Measurements from ENCODE around the gene BUB1B. TPM values are rescaled to one million over a fixed set of nuclear protein-coding genes. Genes with fewer than 3 reads are reported as not detected.

Gene BUB1B
- total and polyA plus RNA-seq, 4 donors, result 1.1 to 8.0 (median 2.1) TPM

- Histone ChIP-seq H3K4me1 (ENCODE audit: control insufficient read depth in 5 of 5, insufficient read depth in 5 of 5, low read length in 5 of 5) (no peaks in the 10 kb centered on the region), H3K9ac (ENCODE audit: insufficient read depth in 1 of 2, low read length in 2 of 2) (no peak overlapping the region), H3K36me3 (ENCODE audit: control insufficient read depth in 4 of 4, insufficient read depth in 4 of 4, low read length in 4 of 4) (peaks cover 0 to 3% (median 1%) of the 10 kb centered on the region in 4 donors), H3K27me3 (ENCODE audit: control insufficient read depth in 3 of 3, insufficient read depth in 3 of 3, low read length in 2 of 3) (no peaks in the 10 kb centered on the region), H3K9me3 (ENCODE audit: control insufficient read depth in 4 of 4, insufficient read depth in 3 of 4, low read length in 3 of 4) (no peaks in the 10 kb centered on the region), H3K4me3 (no peak overlapping the region), H3K27ac (ENCODE audit: low read depth in 1 of 2, low read length in 1 of 2) (no peak overlapping the region)
- ATAC-seq (ENCODE audit: insufficient read depth, low FRiP score) (no peak), DNase-seq (no peak)
- WGBS, 2 donors, result 81 to 87% methylated on average over 6 of the region's 6 CpGs
- TF ChIP-seq, protein P1, sequence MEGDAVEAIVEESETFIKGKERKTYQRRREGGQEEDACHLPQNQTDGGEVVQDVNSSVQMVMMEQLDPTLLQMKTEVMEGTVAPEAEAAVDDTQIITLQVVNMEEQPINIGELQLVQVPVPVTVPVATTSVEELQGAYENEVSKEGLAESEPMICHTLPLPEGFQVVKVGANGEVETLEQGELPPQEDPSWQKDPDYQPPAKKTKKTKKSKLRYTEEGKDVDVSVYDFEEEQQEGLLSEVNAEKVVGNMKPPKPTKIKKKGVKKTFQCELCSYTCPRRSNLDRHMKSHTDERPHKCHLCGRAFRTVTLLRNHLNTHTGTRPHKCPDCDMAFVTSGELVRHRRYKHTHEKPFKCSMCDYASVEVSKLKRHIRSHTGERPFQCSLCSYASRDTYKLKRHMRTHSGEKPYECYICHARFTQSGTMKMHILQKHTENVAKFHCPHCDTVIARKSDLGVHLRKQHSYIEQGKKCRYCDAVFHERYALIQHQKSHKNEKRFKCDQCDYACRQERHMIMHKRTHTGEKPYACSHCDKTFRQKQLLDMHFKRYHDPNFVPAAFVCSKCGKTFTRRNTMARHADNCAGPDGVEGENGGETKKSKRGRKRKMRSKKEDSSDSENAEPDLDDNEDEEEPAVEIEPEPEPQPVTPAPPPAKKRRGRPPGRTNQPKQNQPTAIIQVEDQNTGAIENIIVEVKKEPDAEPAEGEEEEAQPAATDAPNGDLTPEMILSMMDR (IDR thresholded peaks at IDR 0.05; ENCODE audit: control extremely low read depth, extremely low read depth), result no peak
These were observed 61.3 kb downstream of the BUB1B start for GRCh38 chr15:40222131-40222530.

DNA sequence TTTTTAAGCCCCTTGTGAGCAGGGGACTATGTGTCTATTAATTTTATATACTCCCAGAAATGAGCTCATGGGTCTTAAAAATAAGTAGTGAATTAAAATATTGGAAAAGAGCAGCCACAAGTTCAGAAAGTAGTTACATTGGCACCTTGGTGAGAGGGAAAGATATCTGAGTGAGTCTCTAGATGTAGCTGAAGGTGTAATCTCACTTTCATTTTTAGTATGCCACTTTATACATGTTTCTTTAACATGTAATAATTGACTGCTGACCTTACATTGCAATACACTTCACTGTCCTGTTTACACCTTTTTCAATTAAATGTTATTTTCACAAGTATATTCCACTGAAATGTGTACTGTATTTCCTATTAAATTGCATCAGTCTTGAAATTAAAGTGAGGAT lies 65.9 kb downstream of the BUB1B start:
- Histone ChIP-seq H3K4me3 (no peak overlapping the region), H3K27ac (ENCODE audit: low read depth in 1 of 2, low read length in 1 of 2) (no peak overlapping the region), H3K9me3 (ENCODE audit: control insufficient read depth in 4 of 4, insufficient read depth in 3 of 4, low read length in 3 of 4) (no peaks in the 10 kb centered on the region), H3K36me3 (ENCODE audit: control insufficient read depth in 4 of 4, insufficient read depth in 4 of 4, low read length in 4 of 4) (peaks cover 0 to 3% (median 0%) of the 10 kb centered on the region in 4 donors), H3K27me3 (ENCODE audit: control insufficient read depth in 3 of 3, insufficient read depth in 3 of 3, low read length in 2 of 3) (no peaks in the 10 kb centered on the region), H3K9ac (ENCODE audit: insufficient read depth in 1 of 2, low read length in 2 of 2) (no peak overlapping the region), H3K4me1 (ENCODE audit: control insufficient read depth in 5 of 5, insufficient read depth in 5 of 5, low read length in 5 of 5) (no peaks in the 10 kb centered on the region)
- no peak for ATAC-seq (ENCODE audit: insufficient read depth, low FRiP score)
- DNase-seq, result no peak
- TF ChIP-seq, protein P1 (IDR thresholded peaks at IDR 0.05; ENCODE audit: control extremely low read depth, extremely low read depth), result no peak

GRCh38 chr15:40229316-40229715 lies 68.4 kb downstream of the BUB1B start:
- Histone ChIP-seq H3K4me1 (ENCODE audit: control insufficient read depth in 5 of 5, insufficient read depth in 5 of 5, low read length in 5 of 5) (peaks cover 0 to 2% (median 0%) of the 10 kb centered on the region in 5 donors), H3K9me3 (ENCODE audit: control insufficient read depth in 4 of 4, insufficient read depth in 3 of 4, low read length in 3 of 4) (no peaks in the 10 kb centered on the region), H3K4me3 (no peak overlapping the region), H3K9ac (ENCODE audit: insufficient read depth in 1 of 2, low read length in 2 of 2) (no peak overlapping the region), H3K27ac (ENCODE audit: low read depth in 1 of 2, low read length in 1 of 2) (no peak overlapping the region), H3K36me3 (ENCODE audit: control insufficient read depth in 4 of 4, insufficient read depth in 4 of 4, low read length in 4 of 4) (peaks cover 0 to 3% (median 0%) of the 10 kb centered on the region in 4 donors), H3K27me3 (ENCODE audit: control insufficient read depth in 3 of 3, insufficient read depth in 3 of 3, low read length in 2 of 3) (no peaks in the 10 kb centered on the region)
- no peak for DNase-seq
- TF ChIP-seq, protein P1 (IDR thresholded peaks at IDR 0.05; ENCODE audit: control extremely low read depth, extremely low read depth), result no peak
- WGBS, 2 donors, result 95 to 99% methylated on average over 5 of the region's 5 CpGs
- ATAC-seq (ENCODE audit: insufficient read depth, low FRiP score), result no peak

- Histone ChIP-seq H3K9ac (ENCODE audit: insufficient read depth in 1 of 2, low read length in 2 of 2) (no peak overlapping the region), H3K9me3 (ENCODE audit: control insufficient read depth in 4 of 4, insufficient read depth in 3 of 4, low read length in 3 of 4) (no peaks in the 10 kb centered on the region), H3K27me3 (ENCODE audit: control insufficient read depth in 3 of 3, insufficient read depth in 3 of 3, low read length in 2 of 3) (no peaks in the 10 kb centered on the region), H3K27ac (ENCODE audit: low read depth in 1 of 2, low read length in 1 of 2) (no peak overlapping the region), H3K4me3 (no peak overlapping the region), H3K4me1 (ENCODE audit: control insufficient read depth in 5 of 5, insufficient read depth in 5 of 5, low read length in 5 of 5) (peaks cover 0 to 2% (median 0%) of the 10 kb centered on the region in 5 donors), H3K36me3 (ENCODE audit: control insufficient read depth in 4 of 4, insufficient read depth in 4 of 4, low read length in 4 of 4) (peaks cover 0 to 3% (median 0%) of the 10 kb centered on the region in 4 donors)
- WGBS, 2 donors, result 93 to 97% methylated on average over 1 of the region's 1 CpG
- TF ChIP-seq, protein P1 (IDR thresholded peaks at IDR 0.05; ENCODE audit: control extremely low read depth, extremely low read depth), result no peak
- ATAC-seq (ENCODE audit: insufficient read depth, low FRiP score), result no peak
- DNase-seq, result no peak
These were observed 69.1 kb downstream of the BUB1B start for GRCh38 chr15:40229956-40230355.

Data from lung (tissue), 12 donors.